Activated CD4-positive, alpha-beta T cell treated with anti-CD3 and anti-CD28 coated beads for 1 hour (primary cell): ENCODE measurements around the gene PAQR6.

Experiments used
- DNase-seq: peaks from one replicate; pipeline ENCODE4 v3.0.0-alpha.2; 2020

PAQR6 gene, protein sequence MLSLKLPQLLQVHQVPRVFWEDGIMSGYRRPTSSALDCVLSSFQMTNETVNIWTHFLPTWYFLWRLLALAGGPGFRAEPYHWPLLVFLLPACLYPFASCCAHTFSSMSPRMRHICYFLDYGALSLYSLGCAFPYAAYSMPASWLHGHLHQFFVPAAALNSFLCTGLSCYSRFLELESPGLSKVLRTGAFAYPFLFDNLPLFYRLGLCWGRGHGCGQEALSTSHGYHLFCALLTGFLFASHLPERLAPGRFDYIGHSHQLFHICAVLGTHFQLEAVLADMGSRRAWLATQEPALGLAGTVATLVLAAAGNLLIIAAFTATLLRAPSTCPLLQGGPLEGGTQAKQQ

DNA sequence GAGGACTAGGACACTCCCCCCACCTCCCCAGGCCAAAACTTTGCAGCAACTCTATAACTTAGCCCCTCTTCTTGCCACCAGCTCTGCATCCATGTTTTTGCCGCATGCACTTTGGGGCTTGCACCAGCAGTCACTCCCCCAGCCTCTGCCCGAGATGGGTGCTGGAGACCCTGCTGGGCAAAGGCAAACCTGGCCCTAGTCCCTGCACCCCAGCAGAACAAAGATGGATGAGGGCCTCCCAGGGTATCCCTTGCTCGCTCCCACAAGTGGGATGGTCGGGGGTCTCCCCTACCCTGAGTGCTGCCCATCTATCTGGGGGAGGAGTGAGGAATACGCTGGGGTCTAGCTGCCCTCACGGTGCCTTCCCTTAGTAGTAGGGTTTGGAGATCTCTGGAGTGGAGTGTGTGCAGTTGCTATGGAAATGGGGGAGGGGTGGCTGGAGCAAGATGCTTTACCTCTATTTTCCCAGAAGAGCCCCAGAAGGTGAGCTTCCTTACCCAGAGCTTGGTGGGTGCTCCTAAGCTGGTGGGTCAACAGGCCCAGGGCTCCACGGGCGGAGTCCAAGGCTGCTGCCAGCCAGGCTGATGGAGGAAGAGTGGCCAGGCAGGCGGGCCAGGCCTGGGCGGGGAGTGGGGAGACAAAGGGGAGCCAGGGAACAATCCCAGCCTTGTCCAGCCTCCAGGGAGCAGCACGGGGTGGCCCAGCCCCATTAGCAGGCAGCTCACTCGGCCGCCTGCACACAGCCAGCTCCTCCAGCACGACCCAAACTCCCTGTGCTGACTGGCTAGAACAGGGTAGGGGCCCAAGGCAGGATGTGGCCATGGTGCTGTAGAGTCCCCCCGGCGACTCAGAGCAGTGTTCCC, at the start of gene PAQR6:
Gene PAQR6, minus strand, starts transcription at position 597 of the 863 bp plus-strand sequence. CDS start 1,325 bp downstream, outside the sequence.
- DNase-seq, result no peak

DNA sequence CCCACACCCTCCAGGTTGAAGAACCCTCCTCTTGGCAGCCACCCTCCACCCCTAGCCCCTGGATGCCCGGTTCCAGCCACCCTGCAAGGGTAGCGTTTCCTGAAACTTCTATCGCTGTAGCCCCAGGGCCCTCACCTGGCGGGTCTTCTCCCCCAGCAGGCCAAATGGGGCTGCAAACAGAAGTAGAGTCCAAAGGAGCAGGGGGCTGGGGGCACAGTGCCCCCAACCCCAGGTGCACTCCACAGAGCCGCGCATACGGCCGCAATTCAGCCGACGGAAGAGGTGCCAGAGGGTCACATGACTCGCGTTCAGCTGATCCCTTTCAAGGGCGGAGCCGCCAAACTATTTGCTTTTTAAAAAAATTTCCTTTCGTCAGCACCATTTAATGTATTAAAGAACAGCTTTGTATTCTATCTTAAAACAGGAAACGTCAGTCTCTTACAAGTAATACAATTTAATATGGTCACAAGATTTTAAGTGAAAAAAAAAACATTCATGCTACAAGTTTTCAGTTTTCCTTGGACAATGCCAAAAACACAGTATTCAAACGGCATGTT, 47.6 kb upstream of the PAQR6 start, which contains the start of gene GLMP:
Gene GLMP, minus strand, starts transcription at position 289 of the 557 bp plus-strand sequence. Its CDS starts 34 bp downstream, at position 255.
- DNase-seq, result peak; percentile 31

DNA sequence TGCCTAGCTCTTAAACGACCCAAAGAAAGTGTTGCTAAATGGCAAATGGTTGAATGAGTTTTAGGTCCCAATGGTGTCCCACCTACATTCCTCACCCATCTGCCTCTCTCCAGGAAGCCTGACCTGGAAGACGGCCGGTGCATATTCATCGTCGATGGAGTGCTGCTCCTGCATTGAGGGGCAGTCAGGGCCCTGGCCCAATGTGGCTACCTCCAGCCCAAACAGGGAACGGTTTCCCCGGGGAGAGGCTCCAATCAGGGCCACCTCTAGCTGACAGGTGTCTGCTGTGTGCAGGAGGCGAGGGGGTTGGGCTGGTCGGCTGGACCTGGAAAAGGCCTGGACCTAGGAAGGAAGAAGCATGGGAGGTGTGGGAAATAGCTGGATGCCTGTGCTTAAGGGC, 46.0 kb upstream of the PAQR6 start:
- no peak for DNase-seq

DNA sequence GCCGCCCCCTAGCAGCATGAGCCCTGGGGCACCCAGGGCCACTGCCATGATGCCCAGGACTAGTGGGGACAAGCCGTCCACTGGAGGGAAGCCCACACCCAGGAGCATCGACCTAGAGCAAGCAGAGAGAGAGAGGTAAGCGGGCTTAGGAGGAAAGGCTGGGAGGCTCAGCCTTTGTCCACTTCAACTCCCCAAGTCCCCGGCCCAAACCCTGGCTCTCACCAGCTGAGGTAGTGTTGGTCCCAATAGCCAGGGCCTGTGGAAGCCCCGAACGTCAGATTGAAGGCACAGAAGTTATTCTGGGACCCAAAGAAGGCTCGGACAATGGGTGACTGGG, 45.2 kb upstream of the PAQR6 start:
- no peak for DNase-seq

DNA sequence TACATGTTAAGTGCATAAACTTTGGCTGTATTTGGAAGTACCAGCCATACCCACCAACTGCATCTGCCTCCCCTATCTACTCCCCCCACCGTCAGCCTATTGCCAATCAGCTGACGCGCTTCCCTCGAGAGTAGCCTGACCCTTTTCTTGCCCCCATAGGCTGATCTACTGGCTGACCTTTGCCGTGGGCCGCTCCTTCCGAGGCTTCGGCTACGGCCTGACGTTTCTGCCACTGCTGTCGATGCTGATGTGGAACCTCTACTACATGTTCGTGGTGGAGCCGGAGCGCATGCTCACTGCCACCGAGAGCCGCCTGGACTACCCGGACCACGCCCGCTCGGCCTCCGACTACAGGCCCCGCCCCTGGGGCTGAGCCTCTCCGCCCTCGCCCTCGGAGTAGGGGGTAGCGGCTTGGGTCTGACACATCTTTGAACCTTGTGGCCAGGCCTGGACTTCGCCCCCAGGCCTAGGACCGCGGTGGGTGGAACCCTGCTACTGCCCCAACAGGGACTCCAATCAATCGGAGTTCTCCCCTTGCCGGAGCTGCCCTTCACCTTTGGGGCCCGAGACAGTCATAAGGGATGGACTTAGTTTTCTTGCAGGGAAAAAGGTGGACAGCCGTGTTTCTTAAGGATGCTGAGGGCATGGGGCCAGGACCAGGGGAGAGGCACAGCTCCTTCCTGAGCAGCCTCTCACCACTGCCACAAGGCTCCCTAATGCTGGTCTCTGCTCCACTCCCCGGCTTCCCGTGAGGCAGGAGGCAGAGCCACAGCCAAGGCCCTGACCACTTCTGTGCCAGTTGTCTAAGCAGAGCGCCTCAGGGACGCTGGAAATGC, 43.6 kb upstream of the PAQR6 start:
- no peak for DNase-seq

DNA sequence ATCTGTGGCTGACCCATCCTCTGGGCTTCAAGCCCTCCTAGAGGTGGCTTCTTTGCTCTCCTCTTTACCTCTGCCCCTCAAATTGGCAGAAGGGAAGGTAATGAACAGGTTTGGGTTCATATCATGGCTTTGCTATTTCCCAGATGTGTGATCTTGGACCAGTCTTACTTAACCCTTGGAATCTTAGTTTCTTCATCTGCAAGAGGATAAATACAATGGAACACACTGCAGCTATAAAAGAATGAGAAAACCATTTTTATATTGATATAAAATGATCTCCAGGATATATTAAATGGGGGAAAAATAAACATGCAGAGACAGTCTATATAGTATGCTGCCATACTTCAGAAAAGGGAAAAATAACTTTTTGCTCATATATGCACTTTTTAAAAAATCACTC, 42.0 kb upstream of the PAQR6 start:
- DNase-seq, result no peak

DNA sequence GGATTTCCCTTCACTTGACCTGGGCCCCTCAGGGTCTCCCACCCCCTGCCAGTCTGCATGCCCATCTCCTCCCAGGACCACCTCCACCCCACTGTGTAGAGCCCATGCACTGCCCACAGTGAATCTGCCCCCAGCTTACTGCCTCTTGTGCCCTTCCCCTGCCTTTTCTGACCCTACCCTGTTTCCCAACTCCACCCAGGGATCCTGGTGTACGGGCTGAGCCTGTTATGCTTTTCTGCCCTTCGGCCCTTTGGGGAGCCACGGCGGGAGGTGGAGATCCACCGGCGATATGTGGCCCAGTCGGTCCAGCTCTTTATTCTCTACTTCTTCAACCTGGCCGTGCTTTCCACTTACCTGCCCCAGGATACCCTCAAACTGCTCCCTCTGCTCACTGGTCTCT, 38.2 kb upstream of the PAQR6 start:
- DNase-seq, result no peak

DNA sequence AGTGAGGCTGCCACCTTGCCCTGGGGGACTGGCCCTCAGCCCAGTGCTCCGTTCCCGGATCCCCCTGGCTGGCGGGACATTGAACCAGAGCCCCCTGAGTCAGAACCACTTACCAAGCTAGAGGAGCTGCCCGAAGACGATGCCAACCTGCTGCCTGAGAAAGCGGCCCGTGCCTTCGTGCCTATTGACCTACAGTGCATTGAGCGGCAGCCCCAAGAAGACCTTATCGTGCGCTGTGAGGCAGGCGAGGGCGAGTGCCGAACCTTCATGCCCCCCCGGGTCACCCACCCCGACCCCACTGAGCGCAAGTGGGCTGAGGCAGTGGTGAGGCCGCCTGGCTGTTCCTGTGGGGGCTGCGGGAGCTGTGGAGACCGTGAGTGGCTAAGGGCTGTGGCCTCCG, 37.6 kb upstream of the PAQR6 start:
- no peak for DNase-seq

DNA sequence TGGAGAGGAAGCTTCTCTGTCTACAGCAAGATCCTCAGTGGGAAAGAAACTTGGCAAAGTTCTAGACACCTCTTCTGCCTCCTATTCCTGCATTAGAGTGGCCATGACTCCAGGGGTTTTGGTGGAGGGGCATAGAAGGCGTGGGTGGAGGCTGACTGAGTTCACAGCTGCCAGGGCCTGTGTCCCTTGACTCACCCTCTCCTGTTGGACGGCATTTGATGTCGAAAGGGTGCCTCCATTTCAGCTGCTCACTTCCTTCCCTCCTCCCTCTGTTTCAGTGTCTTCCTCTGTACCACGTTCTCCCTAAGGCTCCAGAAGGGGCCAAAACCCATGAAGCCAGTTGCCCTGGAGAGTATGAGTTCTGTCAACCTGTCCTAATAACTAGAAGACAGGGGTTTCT, 36.9 kb upstream of the PAQR6 start:
- no peak for DNase-seq

DNA sequence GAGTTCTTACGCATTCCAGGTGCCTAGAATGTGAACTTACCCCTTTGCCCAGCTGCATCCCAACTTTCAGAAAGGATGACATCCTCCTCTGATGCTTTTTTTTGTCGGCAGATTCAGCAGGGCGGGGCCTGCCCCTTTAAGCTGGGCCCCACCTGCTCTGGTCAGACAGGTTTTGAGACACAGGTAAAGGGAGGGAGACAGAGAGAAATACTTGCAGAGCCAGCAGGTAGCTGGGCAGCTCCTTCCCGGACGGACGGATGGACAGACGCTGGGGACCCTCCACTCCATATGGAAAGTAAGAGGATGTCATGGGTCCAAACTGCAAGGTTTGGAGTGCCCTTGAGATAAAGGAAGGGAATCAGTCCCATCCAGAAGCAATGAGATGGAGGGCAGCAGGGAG, 36.3 kb upstream of the PAQR6 start, which contains the start of gene TMEM79:
Gene TMEM79, plus strand, starts transcription at position 214 of the 400 bp plus-strand sequence. CDS start 902 bp downstream, outside the sequence.
- DNase-seq, result no peak

DNA sequence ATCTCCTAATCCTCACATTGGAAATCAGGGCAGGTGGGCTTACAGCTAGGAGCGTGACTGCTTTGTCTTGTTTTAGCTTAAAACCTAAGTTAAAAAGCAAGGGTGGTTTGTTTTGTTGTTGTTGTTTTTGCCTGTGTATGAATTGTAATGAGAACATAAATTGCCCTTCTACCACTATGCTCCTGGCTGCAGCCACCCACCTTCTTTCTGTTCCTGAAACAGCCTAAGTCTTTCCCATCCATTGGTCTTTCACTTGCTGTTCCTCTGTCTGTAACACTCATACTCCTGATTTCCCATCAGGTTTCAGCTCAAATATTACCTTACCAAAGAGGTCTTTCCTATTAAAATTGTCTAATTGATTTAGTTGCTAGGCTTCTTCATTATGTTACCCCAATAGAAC, 35.7 kb upstream of the PAQR6 start:
- DNase-seq, result no peak

DNA sequence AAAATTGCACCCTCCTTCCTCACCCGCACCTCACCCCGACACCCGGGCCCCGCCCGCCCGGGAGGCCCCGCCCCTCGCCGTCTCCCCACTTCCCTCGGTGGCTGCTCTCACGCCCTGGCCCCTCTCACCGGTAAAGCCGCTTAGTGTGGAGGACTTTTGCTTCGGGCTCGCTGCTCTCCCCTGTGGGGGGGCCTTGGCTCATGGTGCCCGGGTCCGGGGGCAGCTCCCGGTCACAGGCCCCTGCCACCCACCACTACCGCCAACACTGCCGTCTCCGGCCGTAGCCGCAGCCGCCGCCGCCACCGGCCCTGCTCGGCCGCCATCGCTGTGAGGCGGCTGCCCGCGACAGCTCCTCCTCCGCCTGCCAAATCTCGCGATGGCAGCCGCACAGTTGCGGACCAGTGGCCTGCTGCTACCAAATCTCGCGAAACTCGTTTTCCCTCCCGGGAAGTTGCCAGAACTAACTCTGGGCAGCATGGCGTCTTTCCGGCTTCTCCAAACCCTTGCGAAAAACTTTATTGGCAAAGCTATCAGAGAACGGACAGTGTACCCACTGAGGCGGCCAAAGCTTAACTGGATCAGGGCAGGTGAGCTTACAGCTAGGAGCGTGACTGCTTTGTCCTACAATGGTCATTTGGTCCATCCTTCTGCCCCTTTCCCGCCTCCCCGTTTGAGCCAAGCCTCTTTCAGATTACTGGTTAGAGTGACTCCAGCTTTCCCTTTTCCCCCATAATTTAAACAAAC, 34.8 kb upstream of the PAQR6 start, which contains the start of gene SMG5:
Gene SMG5, minus strand, starts transcription at position 347 of the 744 bp plus-strand sequence. Its CDS starts 145 bp downstream, at position 202.
- peak; percentile 93 for DNase-seq

DNA sequence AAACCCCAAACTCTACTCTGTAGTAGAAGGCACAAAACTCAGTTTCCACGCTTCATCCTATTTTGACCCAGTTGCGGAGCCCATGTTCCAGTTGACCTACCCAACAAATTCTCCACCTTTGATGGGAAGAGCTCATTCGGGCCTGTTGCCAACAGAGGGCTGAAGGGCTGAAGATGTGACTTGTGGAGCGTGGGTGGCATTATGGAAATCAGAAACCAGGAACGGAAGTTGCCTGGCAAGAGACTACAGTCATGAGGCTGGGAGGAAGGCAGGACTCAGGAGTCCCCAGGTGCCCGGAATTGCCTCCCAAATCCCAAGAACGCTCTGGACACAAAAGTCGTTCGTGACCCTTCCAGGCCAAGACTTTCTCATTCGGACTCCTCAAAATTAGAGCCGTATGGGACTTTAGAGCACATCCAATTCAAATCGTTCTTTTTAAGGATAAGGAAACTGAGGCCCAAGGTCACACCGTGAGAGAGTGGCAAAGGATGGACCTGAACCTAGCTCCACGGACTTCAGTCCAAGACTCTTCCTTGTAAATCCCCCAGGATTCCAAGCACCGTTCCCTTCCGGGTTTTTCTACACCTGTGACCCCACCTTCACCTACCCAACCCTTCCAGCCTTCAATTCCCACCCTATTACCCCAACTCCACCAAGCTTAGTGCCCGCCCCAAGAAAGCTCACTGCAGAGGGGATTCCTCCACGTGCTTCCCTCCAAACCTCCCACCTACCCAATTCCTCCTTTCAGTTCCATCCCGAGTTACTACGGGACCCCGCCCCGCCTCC, 34.0 kb upstream of the PAQR6 start:
- DNase-seq, result no peak

DNA sequence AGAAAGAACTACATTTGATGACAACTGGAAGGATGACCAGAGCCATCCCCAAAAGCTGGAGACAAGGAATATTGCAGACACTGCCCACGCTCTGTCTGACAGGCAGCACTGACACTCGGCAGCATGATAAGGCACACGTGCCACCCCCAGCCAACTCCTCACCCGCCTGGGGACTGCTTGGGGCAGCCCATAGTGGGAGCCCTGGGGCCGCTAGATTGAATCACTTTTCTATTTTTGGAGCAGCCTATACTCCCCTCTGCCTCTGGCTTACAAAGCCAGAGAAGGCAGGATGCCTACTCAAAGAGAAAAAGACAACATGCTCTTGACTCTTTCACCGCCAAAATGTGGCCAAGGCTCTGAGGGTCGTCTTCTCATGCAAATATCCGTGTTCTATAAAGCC, 33.4 kb upstream of the PAQR6 start:
- DNase-seq, result no peak

DNA sequence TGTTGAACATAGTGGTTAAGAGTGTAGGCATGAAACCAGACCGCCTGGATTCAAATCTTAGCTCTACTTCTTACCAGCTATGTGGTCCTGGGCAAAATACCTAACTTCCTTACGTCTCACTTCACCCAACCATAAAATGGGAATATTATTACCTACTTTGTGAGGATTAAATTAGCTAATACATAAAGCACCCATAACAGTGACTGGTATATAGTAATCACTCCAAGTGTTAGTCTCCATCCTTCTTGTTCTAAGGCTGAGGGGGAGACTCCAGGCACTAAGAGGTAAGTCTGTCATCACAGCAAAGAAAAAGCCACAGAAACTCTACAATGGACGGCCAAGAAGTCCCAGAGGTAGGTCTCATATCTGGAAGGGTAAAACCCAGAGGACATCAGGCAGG, 32.0 kb upstream of the PAQR6 start:
- DNase-seq, result no peak

DNA sequence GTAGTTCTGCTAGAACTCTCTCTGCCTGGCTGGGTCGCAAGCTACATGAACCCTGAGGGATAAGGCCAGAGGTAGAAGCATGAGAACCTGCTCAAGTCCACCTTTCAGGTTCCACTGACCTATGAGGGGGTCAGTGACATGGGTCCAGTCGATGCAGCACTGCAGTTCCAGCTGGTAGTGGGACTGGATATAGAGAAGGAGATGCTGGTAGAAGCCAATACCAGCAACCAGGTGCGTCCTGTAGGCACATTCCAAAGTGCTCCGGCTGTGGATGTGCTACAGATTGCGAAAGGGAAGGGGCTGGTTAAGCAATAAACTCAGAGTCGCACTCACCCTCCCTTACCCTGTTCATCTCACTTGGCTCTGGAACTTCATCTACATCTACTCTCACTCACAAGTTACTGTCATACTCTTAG, 29.1 kb upstream of the PAQR6 start:
- no peak for DNase-seq

DNA sequence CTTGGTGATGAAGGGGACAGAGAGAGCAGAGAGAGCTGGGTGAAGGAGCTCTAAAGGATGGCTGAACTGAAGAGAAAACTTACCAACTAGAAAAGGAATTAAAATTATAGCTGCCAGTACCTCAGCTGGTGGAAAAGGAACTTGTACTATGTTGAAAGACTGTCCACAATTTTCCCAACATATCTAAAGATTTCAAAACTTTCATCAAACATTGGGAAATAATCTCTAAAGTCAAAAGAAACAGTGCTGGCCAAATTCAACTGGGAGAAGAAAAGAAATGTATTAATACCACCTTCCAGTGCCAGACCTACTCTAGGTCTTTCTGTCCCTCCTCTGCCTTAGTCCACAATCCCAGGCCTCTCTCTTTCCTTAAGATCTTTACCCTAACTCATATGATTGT, 28.7 kb upstream of the PAQR6 start:
- DNase-seq, result no peak

DNA sequence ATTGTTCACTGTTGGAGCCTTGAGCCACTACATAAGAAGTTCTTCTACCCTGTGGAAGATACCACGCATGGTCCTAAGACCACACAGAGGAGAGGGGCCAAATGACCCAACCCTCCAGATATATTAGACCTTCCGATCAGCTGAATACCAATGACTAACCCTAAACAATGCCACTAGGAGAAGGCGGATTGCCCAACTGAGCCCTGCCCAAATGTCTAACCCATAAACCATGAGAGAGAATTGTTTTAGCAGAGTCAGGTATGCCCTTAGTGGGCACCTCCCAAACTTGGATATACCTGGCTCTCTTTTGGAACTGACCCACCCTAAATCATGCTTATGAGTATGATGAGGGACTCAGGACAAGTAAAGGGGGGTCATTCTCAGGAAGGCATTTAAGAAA, 22.5 kb upstream of the PAQR6 start:
- DNase-seq, result no peak

DNA sequence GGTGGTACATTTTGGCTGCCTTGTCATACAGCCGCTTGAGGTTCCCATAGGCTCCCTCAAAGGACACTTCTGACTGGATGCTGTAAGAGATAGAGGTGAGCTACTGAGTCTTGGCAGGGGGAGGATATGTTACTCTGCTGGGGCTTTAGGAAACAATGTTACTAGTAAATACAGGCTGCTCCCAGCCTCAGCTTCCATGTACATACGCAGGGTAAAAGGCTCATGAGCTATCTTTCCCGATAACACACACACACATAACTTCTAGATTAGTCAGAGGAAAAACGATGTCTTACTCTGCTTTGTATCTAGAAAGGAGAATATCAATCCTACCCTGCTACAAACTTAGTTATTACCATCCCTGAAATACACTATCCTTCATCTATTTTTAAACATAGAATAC, 20.5 kb upstream of the PAQR6 start:
- DNase-seq, result no peak

DNA sequence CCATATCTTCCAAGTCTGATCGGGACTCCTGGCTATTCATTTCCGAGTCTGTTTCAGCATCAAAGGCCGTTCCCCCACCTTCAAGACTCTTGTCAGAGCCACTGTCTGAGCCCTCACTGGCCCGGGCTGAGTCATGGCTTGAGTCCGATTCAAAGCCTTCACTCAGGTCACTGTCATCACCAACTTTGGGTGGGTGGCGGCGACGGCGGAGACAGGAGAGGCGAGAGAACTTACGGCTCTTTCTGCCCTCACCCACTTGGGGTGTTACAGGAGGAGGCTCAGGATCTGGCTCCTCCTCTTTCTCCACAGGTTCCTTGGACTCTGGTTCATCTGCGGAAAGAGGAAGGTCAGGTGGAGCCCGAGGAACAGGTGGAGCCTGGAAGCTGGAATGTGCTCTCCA, 18.2 kb upstream of the PAQR6 start:
- no peak for DNase-seq

DNA sequence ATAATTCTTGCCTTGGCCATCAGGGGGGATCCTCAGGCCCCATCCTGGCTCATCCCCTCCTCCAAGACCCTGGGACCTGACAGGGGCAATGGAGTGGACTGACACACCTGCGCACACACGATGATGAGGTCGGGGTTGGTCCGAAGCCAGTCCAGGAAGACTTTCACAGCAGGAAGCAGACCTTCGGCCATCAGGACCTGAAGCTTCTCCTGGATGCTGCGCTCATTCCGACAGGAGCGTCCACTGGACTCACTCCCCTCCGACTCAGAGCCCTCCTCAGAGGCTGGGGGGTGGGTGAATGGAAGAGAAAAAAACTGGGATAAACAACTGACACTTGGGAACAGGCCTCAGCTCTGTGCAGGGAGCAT, 15.4 kb upstream of the PAQR6 start:
- no peak for DNase-seq
